Left renal cortex interstitium (tissue), 4 donors: Measurements from ENCODE around the gene KLHL22. TPM values are rescaled to one million over a fixed set of nuclear protein-coding genes. Genes with fewer than 3 reads are reported as not detected.
A peak's percentile ranks its signal among the peaks of the same experiment; 100 is the strongest.
"Not testable (repeated sequence)": the region's sequence is repeated elsewhere in the genome, so short reads cannot be mapped to it uniquely, and the experiment has no call there.

Source experiments
- DNase-seq, 4 donors: peaks; one replicate each; pipeline ENCODE4 v3.0.0-alpha.2; 2013; ENCODE audit warnings: low read depth in 4 of 4, low spot score in 2 of 4, missing footprints in 1 of 4
- polyA plus RNA-seq, 4 donors: library from polyadenylated mRNA; unstranded; fragments of 120-200 nt; gene quantifications; one replicate each; pipeline ENCODE4 v1.2.1, GENCODE V29; 2013; ENCODE audit not compliant: insufficient read length in 4 of 4

The KLHL22 gene
- polyA plus RNA-seq, 4 donors = 29.1 to 41.3 (median 35.9) TPM

- DNase-seq = no peak
Measured at GRCh38 chr22:20524004-20524481, 28.4 kb upstream of the KLHL22 start.

GRCh38 chr22:20523086-20523983 is 27.7 kb upstream of the KLHL22 start:
- no peak for DNase-seq

- DNase-seq = no peak
Measured at GRCh38 chr22:20522134-20523004, 26.8 kb upstream of the KLHL22 start.

GRCh38 chr22:20520093-20520511 is 24.5 kb upstream of the KLHL22 start:
- no peak for DNase-seq

- no peak for DNase-seq
Measured at GRCh38 chr22:20519558-20519957, 24.0 kb upstream of the KLHL22 start.

GRCh38 chr22:20517841-20518592 is 22.4 kb upstream of the KLHL22 start:
- DNase-seq = no peak

- no peak for DNase-seq
Measured at GRCh38 chr22:20517422-20517821, 21.8 kb upstream of the KLHL22 start.

GRCh38 chr22:20516399-20516798 is 20.8 kb upstream of the KLHL22 start:
- DNase-seq = no peak

GRCh38 chr22:20514658-20515406 is 19.2 kb upstream of the KLHL22 start:
- no peak for DNase-seq

GRCh38 chr22:20511578-20512229 is 16.1 kb upstream of the KLHL22 start:
- DNase-seq = no peak

- no peak for DNase-seq
Measured at GRCh38 chr22:20510811-20511577, 15.4 kb upstream of the KLHL22 start.

- DNase-seq = no peak
Measured at GRCh38 chr22:20509344-20510047, 13.9 kb upstream of the KLHL22 start.

- DNase-seq = no peak
Measured at GRCh38 chr22:20508815-20509271, 13.2 kb upstream of the KLHL22 start.

- not testable (repeated sequence) for DNase-seq
Measured at GRCh38 chr22:20508067-20508755, 12.6 kb upstream of the KLHL22 start.

GRCh38 chr22:20507253-20508066 is 11.9 kb upstream of the KLHL22 start, which contains the start of gene MED15:
Gene MED15 (plus strand): TSS chr22:20507610. CDS start chr22:20507679, 69 bp downstream.
- peak in 3 of 4 donors; percentile 63 to 83 (median 79) for DNase-seq

GRCh38 chr22:20506543-20507252 is 11.1 kb upstream of the KLHL22 start:
- DNase-seq = no peak
